Sigmoid colon (tissue), 4 donors: ENCODE results near the gene SNRPB2.

Experiments
- CTCF ChIP-seq, 4 experiments: fragments of 450-650 bp in 3 of 4; fragments of 200-600 bp in 1 of 4; IDR thresholded peaks; one replicate each; pipeline ENCODE4 v1.5.1; 2016 to 2019; ENCODE audit warnings: antibody characterized with exemption in 4 of 4, mild to moderate bottlenecking in 3 of 4, moderate library complexity in 2 of 4
- EP300 ChIP-seq, 4 donors: sonication (generic); formaldehyde crosslinking; IDR thresholded peaks; one replicate each; pipeline ENCODE4 v1.6.1; 2017; ENCODE audit warnings: antibody characterized with exemption in 4 of 4
- POLR2A ChIP-seq, 2 donors: fragments of 450-650 bp; IDR thresholded peaks; one replicate each; pipeline ENCODE4 v1.6.1; 2016; ENCODE audit warnings: antibody characterized with exemption in 2 of 2, mild to moderate bottlenecking in 2 of 2, moderate library complexity in 2 of 2

GRCh38 chr20:16760431-16761304 lies 30.8 kb downstream of the SNRPB2 start:
- TF ChIP-seq CTCF (IDR thresholded peaks at IDR 0.05) (no peak), POLR2A (IDR thresholded peaks at IDR 0.05) (no peak), EP300 (IDR thresholded peaks at IDR 0.05) (no peak)
